GM19328 (cell line): ENCODE data around the gene ZNF595.
A peak's percentile ranks its signal among the peaks of the same experiment; 100 is the strongest.
"Not testable (repeated sequence)": the region's sequence is repeated elsewhere in the genome, so short reads cannot be mapped to it uniquely, and the experiment has no call there.

ENCODE experiments used
- ATAC-seq: cut with Tn5 transposase; IDR thresholded peaks from one replicate; pipeline ENCODE4 v1.9.1; 2021; ENCODE audit warnings: mild to moderate bottlenecking, moderate library complexity; ENCODE audit not compliant: unreplicated experiment

ZNF595 gene

GRCh38 chr4:85951-86350 is 32.8 kb downstream of the ZNF595 start:
- ATAC-seq: no peak

- not testable (repeated sequence) for ATAC-seq
Observed at GRCh38 chr4:86559-87324, 33.6 kb downstream of the ZNF595 start.

DNA sequence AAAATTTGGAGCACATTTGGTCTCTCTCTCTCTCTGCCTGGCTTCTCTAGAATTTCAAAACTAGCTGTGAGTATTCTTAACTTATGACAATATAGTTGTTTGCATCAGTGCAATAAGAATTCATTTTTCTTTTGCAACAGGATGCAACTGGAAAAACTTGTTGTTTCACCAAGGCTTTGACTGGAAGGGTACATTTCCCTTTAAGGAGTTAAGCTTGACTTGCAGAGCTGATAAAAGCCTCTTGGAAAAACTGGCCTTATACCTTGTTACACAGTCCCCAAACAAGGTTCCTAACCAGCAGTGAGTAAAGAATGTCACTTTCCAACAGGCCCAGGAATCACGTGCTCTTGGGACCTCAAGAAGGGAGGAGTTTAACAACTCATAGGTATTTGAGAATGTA is 45.3 kb downstream of the ZNF595 start:
- no peak for ATAC-seq

GRCh38 chr4:99863-100262 is 46.7 kb downstream of the ZNF595 start:
- no peak for ATAC-seq

DNA sequence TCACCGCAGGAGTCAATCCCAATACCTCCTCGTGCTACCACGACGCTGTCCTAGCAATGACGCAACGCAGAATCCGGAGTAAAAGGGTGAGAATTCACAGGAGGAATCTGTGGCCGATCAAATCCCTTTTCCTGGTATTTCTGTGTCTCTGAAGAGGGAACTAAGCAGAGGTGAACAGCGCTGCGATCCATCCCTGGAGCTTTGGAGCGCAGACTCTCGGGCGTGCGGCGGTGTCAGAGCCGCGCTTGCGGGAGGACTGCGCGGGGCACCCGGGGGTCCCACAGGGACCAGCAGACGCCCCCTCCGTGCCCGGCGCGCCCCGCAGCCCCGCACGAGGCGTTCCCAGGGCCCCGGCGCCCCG is 53.9 kb downstream of the ZNF595 start:
- ATAC-seq: no peak

DNA sequence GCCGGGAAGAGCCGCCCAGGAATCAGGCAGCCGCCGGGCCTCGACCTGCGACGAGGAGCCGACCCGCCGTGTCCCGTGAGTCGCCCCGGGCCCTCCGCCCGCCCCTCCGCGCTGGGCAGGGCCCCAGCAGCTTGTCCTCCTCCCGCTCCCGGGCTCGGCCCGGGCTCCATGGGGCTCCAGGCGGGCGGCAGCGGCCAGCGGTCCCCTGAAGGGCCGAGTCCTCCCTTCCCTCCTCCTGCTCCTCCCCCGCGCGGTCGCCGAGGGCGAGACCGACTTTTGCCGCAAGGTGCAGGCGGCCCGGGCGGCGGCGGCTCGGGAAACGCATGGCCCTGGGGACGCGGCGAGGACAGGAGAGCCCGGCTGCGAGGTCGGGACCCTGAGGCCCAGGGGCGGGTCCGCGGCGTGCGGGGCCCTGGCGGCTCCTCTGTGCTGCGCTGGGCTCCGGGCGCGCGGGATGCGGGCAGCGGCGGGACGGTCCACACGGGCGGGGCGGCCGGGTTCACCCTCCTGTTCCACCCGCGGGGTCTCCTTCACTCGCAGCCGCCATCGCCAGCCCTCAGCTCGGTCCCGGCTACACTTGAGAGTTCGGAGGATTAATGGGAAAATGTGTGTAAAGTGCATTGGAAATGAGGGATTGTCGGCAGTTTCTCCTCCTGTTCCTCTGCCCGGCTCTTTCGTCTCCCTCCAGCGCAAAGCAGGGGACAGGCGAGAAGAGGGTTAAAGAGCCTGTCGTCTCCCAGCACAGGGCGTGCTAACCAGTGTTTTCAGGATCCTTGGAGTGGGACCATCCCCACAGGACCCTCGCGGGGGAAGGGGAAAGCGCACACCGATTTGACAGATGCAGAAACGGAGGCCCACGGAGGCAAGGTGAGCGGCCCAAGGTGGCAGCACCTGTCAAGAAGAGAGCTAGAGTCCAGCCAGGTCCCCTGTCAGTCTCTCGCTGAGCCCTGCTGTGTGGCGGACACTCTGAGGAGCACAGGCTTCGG is 54.6 kb downstream of the ZNF595 start:
- ATAC-seq: no peak

DNA sequence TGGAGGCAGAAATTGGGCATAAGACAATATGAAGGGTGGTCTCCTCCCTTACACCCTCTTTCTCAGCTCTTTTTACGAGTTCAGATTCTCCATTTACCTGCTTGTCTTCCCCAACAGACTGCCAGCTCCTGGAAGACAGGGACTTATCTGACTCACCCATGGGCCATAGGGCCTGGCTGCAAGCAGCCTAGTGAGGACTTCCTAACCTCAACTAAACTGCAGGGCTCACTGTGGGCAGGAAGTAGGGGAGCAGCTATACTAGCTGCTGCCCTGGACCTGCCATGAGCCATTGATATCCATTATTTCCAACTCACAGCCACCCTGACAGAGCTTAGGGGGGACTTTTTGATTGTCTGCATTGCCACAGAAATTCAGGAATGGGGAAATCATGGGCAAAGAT is 59.6 kb downstream of the ZNF595 start:
- no peak for ATAC-seq

DNA sequence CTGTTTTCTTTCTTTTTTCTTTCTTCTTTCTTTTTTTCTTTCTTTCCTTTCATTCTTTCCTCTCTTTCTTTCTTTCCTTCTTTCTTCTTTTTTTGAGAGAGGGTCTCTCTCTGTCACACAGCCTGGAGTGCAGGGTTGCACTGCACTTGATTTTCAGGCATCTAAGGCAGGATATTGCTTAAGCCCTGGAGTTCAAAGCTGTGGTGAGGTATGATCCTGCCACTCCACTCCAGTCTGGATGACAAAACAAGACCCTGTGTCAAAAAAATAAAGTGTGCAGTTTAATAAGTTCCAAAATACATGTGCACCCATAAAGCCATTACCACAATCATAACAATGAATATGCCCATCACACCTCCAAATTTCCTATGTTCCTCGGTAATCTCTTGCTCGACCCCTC is 60.6 kb downstream of the ZNF595 start:
- ATAC-seq: no peak

GRCh38 chr4:114149-114548 is 61.0 kb downstream of the ZNF595 start:
- ATAC-seq: no peak

DNA sequence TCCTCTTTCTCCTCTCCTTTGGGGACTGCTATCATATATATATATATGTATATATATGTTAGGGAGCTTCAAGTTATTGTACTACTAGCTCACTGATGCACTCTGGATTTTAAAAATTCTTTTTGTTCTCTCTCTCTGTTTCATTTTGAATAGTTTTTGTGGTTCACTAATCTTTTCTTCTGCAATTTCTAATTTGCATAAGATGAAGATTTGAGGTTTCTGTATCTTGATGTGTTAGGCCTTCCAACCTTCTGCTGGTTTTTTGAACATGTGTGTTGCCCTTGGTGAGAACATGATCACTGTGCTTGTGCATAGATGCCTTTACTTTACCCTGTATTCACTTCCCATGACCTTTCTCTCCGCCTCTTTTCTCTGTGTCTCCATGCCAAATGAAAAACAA is 63.4 kb downstream of the ZNF595 start:
- no peak for ATAC-seq

GRCh38 chr4:120616-121015 is 67.5 kb downstream of the ZNF595 start:
- no peak for ATAC-seq

DNA sequence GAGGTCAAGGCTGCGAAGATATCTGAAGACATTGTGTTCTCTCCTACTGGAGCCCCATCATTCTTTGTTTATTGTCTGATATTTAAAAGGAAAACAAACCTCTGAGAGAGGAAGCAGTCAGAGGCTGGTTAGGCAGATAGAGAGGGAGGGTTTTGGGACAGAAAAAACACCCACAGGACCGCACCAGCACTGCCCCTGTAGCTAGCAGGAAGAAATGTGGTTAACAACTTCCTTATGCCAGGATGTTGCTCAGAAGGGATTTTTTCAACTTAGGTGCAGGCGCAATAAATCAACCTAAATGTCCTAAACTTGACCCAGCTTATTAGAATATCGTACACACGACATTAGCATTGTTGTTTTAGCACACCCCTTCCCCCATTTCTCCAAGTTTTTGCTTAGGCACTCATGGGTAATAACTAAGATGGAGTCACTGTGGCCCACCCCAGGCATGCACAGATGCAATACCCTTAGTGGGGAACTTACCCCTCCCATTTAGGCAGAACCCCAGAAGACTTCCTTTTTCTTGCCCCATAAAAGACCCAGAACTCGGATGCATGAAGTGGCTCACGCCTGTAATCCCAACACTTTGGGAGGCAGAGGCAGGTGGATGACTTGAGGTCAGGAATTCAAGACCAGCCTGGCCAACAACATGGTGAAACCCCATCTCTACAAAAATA is 68.4 kb downstream of the ZNF595 start:
- ATAC-seq: no peak

- not testable (repeated sequence) for ATAC-seq
Observed at GRCh38 chr4:123922-124274, 70.8 kb downstream of the ZNF595 start.

- ATAC-seq: peak; percentile 99
Observed at GRCh38 chr4:124275-125081, 71.4 kb downstream of the ZNF595 start, which contains the start of gene ZNF718. ZNF718 (plus strand) TSS chr4:124501; CDS start chr4:124671, 170 bp downstream.

- ATAC-seq: no peak
Observed at GRCh38 chr4:125091-125771, 72.1 kb downstream of the ZNF595 start.

GRCh38 chr4:125833-126232 is 72.7 kb downstream of the ZNF595 start:
- no peak for ATAC-seq

- no peak for ATAC-seq
Observed at GRCh38 chr4:132483-132882, 79.4 kb downstream of the ZNF595 start.
